GM18868 (cell line): Measurements from ENCODE around the gene NDUFA13.
"Not testable (repeated sequence)": the region's sequence is repeated elsewhere in the genome, so short reads cannot be mapped to it uniquely, and the experiment has no call there.

ENCODE experiments used
- ATAC-seq: cut with Tn5 transposase; IDR thresholded peaks from one replicate; pipeline ENCODE4 v1.9.1; 2021; ENCODE audit warnings: mild to moderate bottlenecking, moderate library complexity; ENCODE audit not compliant: unreplicated experiment

Gene NDUFA13

DNA sequence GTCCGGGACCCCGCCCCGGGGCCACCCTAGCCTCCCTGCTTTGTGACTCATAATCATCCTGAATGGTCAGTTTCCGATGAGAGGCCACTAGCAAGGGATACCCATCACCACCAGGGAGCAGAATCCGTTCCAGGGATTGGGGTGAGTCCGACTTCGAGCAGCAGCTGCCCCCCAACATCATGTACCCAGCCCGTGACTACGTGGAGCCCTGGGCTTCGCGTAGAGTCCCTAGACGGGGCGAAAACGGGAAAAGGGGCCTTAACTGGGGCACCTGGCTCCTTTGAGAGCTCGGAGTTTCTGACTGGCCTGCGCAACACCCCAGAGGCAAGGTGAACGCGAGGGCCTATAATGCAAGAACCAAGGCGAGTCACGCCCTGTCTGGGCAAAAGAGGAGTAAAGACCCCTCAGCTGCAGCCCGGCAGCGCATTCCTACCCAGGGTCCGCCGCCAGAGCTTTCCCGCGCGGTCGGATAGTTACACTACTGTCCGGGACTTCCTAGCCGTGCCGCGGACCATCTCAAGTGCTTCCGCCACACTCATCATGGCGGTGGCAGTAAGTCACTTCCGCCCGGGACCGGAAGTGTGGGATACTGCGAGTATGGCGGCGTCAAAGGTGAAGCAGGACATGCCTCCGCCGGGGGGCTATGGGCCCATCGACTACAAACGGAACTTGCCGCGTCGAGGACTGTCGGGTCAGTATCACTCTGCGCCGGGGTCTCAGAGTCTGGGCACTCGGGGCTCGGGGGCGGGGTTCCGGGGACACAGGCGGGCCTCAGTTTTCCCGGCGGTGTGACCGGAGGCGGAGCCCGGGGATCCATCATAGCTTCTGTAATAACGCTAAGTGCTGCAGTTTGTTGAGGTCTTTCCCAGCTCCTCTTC, at the start of gene NDUFA13:
Gene NDUFA13 (plus strand): TSS at position 584 of the 878 bp plus-strand sequence. CDS start 14 bp downstream, at position 598.
- peak; percentile 93 for ATAC-seq

GRCh38 chr19:19468424-19469050, 47.5 kb upstream of the NDUFA13 start:
- ATAC-seq, result no peak

GRCh38 chr19:19470579-19470978, 45.4 kb upstream of the NDUFA13 start:
- ATAC-seq, result no peak

DNA sequence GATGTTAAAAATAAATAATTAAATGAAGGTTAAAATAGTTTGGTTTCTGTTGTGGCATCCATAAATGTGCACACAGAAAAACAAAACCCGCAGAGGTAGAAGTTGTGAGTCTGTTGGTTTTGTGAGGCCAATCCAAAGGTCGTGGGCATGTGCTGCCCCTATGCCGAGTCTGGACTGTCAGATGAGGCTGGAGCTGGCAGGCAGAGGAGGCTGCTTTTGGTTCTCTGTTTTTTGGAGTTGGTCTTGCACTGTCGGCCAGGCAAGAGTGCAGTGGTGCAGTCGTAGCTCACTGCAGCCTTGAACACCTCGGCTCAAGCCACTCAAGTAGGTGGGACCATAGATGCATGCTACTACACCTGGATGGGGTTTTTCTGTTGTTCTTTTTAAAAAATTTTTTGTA, 44.3 kb upstream of the NDUFA13 start:
- ATAC-seq, result no peak

DNA sequence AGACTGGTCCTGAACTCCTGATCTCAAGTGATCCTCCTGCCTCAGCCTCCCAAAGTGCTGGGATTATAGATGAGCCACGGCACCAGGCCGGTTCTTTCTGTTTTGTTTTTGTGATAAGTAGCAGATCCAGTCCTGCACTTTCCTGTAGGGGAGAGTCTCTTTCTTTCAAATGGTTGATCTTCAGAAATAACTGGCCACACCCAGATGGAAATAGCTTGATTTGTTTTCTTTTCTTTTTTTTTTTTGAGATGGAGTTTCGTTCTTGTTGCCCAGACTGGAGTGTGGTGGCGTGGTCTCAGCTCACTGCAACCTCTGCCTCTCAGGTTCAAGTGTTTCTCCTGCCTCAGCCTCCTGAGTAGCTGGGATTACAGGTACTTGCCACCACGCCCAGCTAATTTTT, 43.9 kb upstream of the NDUFA13 start:
- ATAC-seq, result not testable (repeated sequence)

DNA sequence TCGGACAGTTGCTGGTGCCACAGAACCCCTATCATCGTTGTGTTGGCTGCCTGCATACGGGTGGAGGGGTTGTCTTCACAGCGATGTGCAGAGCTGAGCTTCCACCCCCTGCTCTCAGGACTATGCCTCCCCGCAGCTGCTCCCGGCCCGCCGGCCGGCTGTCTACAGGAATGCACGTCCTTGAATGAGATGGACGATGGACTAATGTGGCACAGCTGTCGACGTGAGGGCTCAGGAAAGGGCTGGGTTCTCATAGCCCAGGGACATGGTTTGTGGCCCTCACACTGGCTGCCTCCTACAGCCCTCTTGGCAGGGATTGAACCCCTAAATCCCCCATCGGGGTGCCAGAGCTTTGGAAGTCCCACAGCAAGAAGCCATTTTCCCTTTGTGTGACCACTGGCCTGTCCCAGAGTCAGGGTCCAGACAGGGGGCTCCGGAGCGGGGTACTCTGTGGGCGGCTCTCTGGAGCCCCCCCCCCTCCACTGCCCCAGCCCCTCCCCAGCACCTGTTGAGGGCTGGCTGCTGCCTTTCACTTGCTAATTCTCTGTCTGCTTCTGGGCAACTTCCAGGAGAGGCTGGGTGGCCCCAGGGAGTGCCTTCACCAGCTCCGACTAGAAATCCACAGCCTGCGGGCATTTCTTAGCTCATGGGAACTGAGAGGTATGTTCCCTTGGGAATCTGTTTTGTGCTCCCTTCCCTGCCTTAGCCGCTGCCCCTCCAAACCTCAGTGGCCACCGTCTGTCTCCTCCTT, 40.8 kb upstream of the NDUFA13 start:
- ATAC-seq, result no peak

- no peak for ATAC-seq
Observed at GRCh38 chr19:19475849-19476828, 39.9 kb upstream of the NDUFA13 start.

DNA sequence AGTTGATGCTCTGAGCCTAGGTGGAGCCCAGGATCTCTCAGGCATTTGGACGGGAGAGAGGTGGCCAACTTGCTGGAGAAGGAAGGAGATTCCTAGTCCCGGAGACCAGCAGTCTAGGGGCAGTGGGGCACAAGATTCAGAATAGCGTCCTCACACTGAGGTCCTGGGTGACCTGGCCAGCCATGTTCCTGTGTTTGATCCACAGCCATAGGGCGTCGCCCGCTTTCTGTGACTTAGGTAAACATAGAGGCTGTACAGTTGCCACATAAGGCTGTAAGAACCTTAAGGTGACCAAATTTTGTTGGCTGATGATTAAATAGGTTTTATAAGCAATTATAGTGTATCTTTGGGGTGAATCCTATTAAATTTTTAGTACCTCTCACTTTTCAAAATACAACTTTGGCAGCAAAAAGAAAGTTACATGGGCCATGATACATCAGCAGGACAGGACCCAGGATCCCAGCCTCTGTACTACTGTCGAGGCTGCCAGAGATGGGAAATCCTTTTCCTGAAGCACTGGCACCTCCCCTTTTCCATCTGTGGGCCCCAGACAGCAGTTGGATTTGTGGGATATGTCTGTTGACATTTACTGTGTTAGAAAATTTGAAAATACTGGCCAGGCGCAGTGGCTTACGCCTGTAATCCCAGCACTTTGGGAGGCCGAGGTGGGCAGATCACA, 38.2 kb upstream of the NDUFA13 start:
- no peak for ATAC-seq

- ATAC-seq, result no peak
Observed at GRCh38 chr19:19480688-19481087, 35.3 kb upstream of the NDUFA13 start.

- ATAC-seq, result no peak
Observed at GRCh38 chr19:19482809-19483596, 33.0 kb upstream of the NDUFA13 start.

GRCh38 chr19:19485161-19485997, 30.6 kb upstream of the NDUFA13 start:
- no peak for ATAC-seq

- ATAC-seq, result no peak
Observed at GRCh38 chr19:19485998-19486290, 30.1 kb upstream of the NDUFA13 start.

DNA sequence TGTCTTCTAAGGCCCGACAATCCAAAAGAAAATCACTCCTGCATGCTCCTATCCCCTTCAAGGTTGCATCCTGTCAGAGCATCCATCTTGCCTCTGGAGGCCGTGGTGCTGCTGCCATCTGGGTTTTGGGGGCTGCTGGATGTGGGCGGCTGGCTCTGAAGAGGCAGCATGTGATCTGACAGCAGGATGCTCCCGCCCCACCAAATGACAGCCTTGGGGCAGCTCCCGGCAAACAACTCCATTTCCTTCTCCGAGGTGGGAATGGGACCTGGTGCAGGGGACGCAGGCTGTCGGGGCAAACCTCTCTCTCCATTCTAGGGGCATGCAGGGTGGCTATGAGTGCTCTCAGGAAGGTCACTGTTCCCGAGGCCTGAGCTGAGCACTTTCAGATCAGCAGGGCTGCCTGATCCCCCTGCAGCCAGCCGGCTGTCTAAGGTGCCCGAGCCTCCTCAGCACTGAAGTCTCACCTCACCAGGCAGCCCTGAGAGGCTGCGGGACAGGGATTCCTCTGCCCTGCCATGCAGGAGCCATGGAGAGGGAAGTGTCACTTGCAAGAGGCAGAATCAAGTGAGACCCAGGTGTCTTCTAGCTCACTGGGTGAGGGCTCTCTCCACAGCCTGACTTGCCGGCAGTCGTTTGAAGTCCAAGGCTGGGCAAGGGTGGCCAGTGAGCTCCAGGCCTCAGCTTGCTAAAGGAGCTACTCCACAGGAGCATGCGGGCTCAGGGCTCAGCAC, 29.5 kb upstream of the NDUFA13 start:
- ATAC-seq, result no peak

DNA sequence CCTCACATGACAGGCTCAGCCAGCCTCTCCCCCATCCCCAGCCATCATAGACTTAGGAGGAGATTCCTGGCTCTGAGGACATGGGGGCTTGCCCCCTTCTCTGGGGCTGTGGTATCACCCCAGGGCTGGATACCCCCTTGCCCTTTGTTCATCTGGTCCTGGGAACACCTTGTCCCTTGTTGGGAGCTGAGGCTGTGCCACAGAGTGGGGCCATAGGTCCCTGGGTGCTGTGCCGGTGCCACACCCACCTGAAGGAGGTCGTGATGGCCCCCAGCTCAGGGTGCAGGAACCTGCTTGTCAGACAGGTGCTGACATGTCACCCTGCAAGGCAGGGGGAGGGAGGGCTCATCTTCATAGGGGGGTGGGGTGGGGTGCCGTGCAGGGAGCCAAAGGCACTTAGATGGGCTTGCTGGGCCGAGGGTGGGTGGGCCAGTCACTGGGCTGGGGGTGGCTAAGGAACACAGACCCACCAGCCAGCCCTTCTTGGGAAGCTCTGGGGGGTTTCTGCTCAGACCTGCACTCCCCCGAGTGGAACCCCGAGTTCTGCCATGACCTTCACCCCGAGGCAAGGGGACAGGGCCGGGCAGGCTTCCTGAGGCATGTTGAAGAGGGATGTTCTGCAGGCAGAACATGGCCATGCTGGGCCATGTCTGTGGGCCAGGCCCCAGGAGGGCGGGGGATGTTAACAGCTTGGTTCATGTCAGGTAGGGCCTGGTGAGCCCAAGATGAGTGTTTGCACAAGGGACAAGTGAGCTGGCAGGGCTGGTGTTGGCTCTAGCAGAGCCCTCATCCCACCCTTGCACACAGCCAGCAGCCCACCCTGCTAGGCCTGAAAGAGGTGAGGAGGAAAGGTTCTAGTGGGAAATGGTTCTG, 28.7 kb upstream of the NDUFA13 start:
- no peak for ATAC-seq

- ATAC-seq, result no peak
Observed at GRCh38 chr19:19487950-19488874, 27.8 kb upstream of the NDUFA13 start.
